Esophagus (tissue), 2 donors: ENCODE data around the gene N4BP2. TPM values are rescaled to one million over a fixed set of nuclear protein-coding genes. Genes with fewer than 3 reads are reported as not detected.
"Not testable (repeated sequence)": the region's sequence is repeated elsewhere in the genome, so short reads cannot be mapped to it uniquely, and the experiment has no call there.

Source experiments
- H3K27ac ChIP-seq, 2 donors: one replicate each; pipeline ENCODE4 v1.5.1; 2013; ENCODE audit warnings: low read depth in 2 of 2, mild to moderate bottlenecking in 2 of 2, inconsistent platforms in 1 of 2, low read length in 1 of 2, moderate library complexity in 1 of 2
- H3K27me3 ChIP-seq, 2 donors: one replicate each; pipeline ENCODE4 v1.6.1; 2013; ENCODE audit warnings: low read length in 2 of 2, control low read depth in 1 of 2, mild to moderate bottlenecking in 1 of 2; ENCODE audit not compliant: insufficient read depth in 2 of 2, control insufficient read depth in 1 of 2
- H3K36me3 ChIP-seq, 2 donors: one replicate each; pipeline ENCODE4 v1.6.1; 2013; ENCODE audit warnings: low read length in 1 of 2; ENCODE audit not compliant: control insufficient read depth in 2 of 2, insufficient read depth in 2 of 2
- H3K4me1 ChIP-seq, 2 donors: one replicate each; pipeline ENCODE4 v1.6.1; 2013; ENCODE audit warnings: low read length in 1 of 2; ENCODE audit not compliant: control insufficient read depth in 2 of 2, insufficient read depth in 2 of 2
- H3K4me3 ChIP-seq, 2 donors: one replicate each; pipeline ENCODE4 v1.5.1; 2013; ENCODE audit warnings: low read length in 2 of 2, mild to moderate bottlenecking in 2 of 2, low read depth in 1 of 2, moderate library complexity in 1 of 2
- H3K9me3 ChIP-seq, 2 donors: one replicate each; pipeline ENCODE4 v1.6.1; 2013; ENCODE audit warnings: mild to moderate bottlenecking in 2 of 2, low read depth in 1 of 2, low read length in 1 of 2, moderate library complexity in 1 of 2; ENCODE audit not compliant: control insufficient read depth in 2 of 2, insufficient read depth in 1 of 2
- WGBS, 2 donors: extraction: QIAGEN DNeasy Blood & Tissue Kit; methylation state at CpG; one replicate each; pipeline ENCODE4 v1.1.7; 2013; 5-methylcytosine and 5-hydroxymethylcytosine counted together
- polyA plus RNA-seq, 2 donors: library from polyadenylated mRNA; stranded (reverse); fragments of 200-250 nt; gene quantifications; one replicate each; pipeline ENCODE4 v1.2.3, GENCODE V29; 2013
- donor health status: healthy with polysubstance abuse.
- donor health status: Bipolar disorder and iron deficiency.

The N4BP2 gene
- 1 to 10 TPM; 1.2 to 1.8 TPM for polyA plus RNA-seq

DNA sequence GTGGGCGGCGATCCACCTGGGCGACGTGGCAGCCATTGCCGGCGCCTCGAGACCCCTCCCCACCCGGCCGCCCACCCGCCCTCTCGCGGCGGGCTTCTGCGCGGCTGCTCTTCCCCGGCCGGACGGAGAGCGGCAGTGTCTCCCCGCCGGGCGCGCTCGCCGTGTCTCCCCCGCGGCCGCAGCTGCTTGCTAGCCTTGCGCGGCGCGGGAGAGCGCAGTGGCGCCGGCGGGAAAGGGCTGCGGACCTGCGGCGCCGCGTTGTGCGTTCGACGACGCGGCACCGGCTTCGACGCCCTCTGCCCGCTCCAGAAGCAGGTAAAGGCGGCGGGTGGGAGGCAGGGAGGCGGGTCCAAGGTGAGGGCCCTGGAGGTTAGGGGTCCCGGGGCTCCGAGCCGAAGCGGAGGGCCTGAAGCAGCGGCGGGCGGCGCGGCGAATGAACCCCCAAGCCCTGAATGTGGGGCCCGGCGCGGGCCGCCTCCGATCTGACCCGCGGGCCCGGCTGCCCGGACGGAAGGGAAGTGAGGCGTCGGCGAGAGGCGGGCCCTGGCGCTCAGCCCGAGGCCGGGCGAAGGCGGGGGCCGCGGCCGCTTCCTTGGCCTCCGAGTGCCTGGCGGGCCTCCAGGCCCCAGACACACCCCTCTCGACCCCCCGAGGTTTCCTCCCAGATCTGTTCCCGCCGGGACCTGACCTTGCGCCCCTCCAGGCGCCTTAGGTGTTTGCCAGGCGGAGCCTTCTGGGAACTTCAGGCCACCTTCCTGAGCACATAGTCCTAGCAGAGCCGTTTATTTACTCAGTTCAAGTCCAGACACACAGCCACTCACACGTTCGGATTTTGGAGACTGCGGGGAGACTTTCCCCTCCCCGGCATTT lies at the start of gene N4BP2:
Gene N4BP2 (plus strand): TSS at position 135 of the 870 bp plus-strand sequence. CDS start 40,491 bp downstream, outside the sequence.
- WGBS, 2 donors, result 0 to 1% methylated on average over 51 to 99 of the region's 99 CpGs
- peak within 1 kb of the TSS; percentile 99 to 100 for H3K27ac ChIP-seq
- no peaks in the 10 kb centered on the region for H3K36me3 ChIP-seq
- no peaks in the 10 kb centered on the region for H3K9me3 ChIP-seq
- peak within 1 kb of the TSS; percentile 81 to 94 for H3K4me3 ChIP-seq
- H3K4me1 ChIP-seq, result peaks cover 0 to 2% of the 10 kb centered on the region in 2 donors
- H3K27me3 ChIP-seq, result no peaks in the 10 kb centered on the region

DNA sequence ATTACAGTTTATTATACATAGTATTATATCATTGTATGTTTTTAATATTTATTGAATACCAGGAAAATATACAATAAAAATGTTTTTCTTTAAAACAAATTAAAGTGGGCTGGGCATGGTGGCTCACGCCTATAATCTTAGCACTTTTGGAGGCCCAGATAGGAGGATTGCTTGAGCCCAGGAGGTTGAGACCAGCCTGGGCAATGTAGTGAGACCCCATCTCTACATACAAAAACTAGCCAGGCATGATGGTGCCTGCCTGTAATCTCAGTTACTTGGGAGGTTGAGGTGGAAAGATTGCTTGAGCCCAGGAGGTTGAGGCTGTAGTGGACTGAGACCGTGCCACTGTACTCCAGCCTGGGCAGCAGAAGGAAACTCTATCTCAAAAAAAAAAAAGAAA lies 40.6 kb upstream of the N4BP2 start:
- H3K27me3 ChIP-seq, result no peaks in the 10 kb centered on the region
- no peaks in the 10 kb centered on the region for H3K9me3 ChIP-seq
- H3K27ac ChIP-seq, result no peak overlapping the region
- no peak overlapping the region for H3K4me3 ChIP-seq
- H3K4me1 ChIP-seq, result no peaks in the 10 kb centered on the region
- no peaks in the 10 kb centered on the region for H3K36me3 ChIP-seq
- WGBS, 2 donors, result 89 to 96% methylated on average over 2 of the region's 2 CpGs

DNA sequence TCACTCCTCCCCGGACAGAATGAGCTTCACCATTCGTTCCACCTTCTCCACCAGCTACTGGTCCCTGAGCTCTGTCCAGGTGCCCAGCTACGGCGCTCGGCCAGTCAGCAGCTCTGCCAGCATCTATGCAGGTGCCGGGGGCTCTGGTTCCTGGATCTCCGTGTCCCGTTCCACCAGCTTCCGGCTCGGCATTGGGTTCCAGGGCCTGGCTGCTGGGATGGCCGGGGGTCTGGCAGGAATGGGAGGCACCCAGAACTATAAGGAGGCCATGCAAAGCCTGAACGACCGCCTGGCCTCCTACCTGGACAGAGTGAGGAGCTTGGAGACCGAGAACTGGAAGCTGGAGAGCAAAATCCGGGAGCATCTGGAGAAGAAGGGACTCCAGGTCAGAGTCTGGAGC lies 36.4 kb upstream of the N4BP2 start:
- H3K4me3 ChIP-seq, result no peak overlapping the region
- no peaks in the 10 kb centered on the region for H3K27me3 ChIP-seq
- no peak overlapping the region for H3K27ac ChIP-seq
- H3K4me1 ChIP-seq, result no peaks in the 10 kb centered on the region
- H3K9me3 ChIP-seq, result no peaks in the 10 kb centered on the region
- WGBS, 2 donors, result 93 to 95% methylated on average over 15 of the region's 15 CpGs
- no peaks in the 10 kb centered on the region for H3K36me3 ChIP-seq

DNA sequence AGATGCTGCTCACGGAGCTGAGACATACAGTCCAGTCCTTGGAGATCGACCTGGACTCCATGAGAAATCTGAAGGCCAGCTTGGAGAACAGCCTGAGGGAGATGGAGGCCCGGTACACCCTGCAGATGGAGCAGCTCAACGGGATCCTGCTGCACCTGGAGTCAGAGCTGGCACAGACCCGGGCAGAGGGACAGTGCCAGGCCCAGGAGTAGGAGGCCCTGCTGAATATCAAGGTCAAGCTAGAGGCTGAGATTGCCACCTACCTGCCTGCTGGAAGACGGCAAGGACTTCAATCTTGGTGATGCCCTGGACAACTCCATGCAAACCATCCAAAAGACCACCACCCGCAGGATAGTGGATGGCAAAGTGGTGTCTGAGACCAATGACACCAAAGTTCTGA lies 35.5 kb upstream of the N4BP2 start:
- H3K36me3 ChIP-seq, H3K4me3 ChIP-seq, H3K9me3 ChIP-seq, H3K27me3 ChIP-seq, H3K4me1 ChIP-seq, H3K27ac ChIP-seq: not testable (repeated sequence)
- WGBS, 2 donors, result 77 to 90% methylated on average over 7 of the region's 7 CpGs

DNA sequence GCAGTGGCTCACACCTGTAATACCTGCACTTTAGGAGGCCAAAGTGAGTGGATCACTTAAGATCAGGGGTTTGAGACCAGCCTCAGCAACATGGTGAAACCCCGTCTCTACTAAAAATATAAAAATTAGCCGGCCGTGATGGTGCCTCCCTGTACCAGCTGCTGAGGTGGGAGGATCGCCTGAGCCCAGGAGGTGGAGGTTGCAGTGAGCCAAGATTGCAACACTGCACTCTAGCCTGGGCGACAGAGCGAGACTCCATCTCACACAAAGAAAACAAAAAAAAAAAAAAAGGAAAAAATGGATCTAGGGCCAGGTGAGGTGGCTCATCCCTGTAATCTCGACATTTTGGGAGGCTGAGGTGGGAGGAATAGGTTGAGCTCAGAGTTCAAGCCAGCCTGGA lies 32.6 kb upstream of the N4BP2 start:
- not testable (repeated sequence) for H3K4me1 ChIP-seq, H3K9me3 ChIP-seq, H3K27me3 ChIP-seq, H3K36me3 ChIP-seq, H3K27ac ChIP-seq, H3K4me3 ChIP-seq
- 88% methylated on average over 7 of the region's 7 CpGs; no CpG with 5 or more reads in 1 of the 2 donors for WGBS, 2 donors

GRCh38 chr4:40032785-40033184 lies 23.9 kb upstream of the N4BP2 start:
- Histone ChIP-seq H3K27ac (no peak overlapping the region), H3K4me1 (no peaks in the 10 kb centered on the region), H3K27me3 (no peaks in the 10 kb centered on the region), H3K4me3 (no peak overlapping the region), H3K9me3 (no peaks in the 10 kb centered on the region), H3K36me3 (no peaks in the 10 kb centered on the region)
- 91 to 95% methylated on average over 18 to 22 of the region's 22 CpGs for WGBS, 2 donors

DNA sequence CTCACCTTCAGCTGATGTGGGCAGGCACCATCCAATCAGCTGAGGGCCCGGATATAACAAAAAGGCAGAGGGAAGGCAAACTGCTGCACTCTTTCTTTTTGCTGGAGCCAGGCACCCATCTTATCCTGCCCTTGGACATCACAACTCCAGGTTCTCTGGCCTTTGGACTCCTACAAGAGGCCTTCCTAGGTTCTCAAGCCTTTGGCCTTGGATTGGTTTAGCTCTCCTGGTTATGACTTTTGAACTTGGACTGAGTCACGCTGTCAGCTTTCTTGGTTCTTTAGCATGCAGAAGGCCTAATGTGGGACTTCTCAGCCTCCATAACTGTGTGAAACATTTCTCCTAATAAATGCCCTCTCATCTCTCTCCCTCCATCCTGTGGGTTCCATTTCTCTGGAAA lies 23.0 kb upstream of the N4BP2 start:
- 73 to 76% methylated on average over 2 of the region's 2 CpGs for WGBS, 2 donors
- H3K9me3 ChIP-seq, result no peaks in the 10 kb centered on the region
- H3K27ac ChIP-seq, result no peak overlapping the region
- no peaks in the 10 kb centered on the region for H3K4me1 ChIP-seq
- no peak overlapping the region for H3K4me3 ChIP-seq
- H3K36me3 ChIP-seq, result no peaks in the 10 kb centered on the region
- H3K27me3 ChIP-seq, result no peaks in the 10 kb centered on the region

- Histone ChIP-seq H3K9me3 (no peaks in the 10 kb centered on the region), H3K4me1 (no peaks in the 10 kb centered on the region), H3K27me3 (no peaks in the 10 kb centered on the region), H3K36me3 (no peaks in the 10 kb centered on the region), H3K4me3 (no peak overlapping the region), H3K27ac (peak overlapping the region; percentile 13 to 28)
- WGBS, 2 donors, result 54 to 73% methylated on average over 7 of the region's 7 CpGs
Measured at GRCh38 chr4:40038977-40039376, 17.7 kb upstream of the N4BP2 start.

DNA sequence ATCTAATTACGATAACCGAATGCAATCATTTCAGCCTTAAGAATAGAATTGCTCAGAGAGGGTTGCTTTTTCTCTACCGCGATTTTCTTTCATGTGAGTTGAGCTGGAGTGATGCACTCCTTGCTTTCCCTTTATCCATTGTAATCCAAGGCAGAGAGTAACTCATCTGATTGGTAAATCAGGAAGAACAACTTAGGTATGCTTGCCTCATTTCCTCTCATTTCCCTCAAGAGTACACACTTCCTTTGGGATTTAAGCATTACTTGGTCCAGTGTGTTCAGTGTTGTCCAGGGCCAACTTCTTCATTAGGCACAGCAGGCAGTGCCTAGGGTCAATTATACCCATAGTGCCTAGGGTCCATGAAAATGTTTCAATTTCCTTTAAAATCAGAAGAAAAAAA lies 15.7 kb upstream of the N4BP2 start:
- H3K36me3 ChIP-seq, result no peaks in the 10 kb centered on the region
- H3K4me1 ChIP-seq, result no peaks in the 10 kb centered on the region
- 88 to 91% methylated on average over 4 of the region's 4 CpGs for WGBS, 2 donors
- no peaks in the 10 kb centered on the region for H3K27me3 ChIP-seq
- no peak overlapping the region for H3K27ac ChIP-seq
- no peaks in the 10 kb centered on the region for H3K9me3 ChIP-seq
- H3K4me3 ChIP-seq, result no peak overlapping the region

- H3K36me3 ChIP-seq, result no peaks in the 10 kb centered on the region
- no peaks in the 10 kb centered on the region for H3K27me3 ChIP-seq
- H3K4me3 ChIP-seq, result no peak overlapping the region
- no peak overlapping the region for H3K27ac ChIP-seq
- H3K4me1 ChIP-seq, result no peaks in the 10 kb centered on the region
- 96 to 97% methylated on average over 24 of the region's 24 CpGs for WGBS, 2 donors
- no peaks in the 10 kb centered on the region for H3K9me3 ChIP-seq
Measured at GRCh38 chr4:40043786-40044185, 12.9 kb upstream of the N4BP2 start.
